ENCODE results near the gene THTPA.

The THTPA gene

GRCh38 chr14:23555882-23556699 is at the start of gene THTPA:
THTPA (plus strand) TSS chr14:23556271; CDS start chr14:23556758, 487 bp downstream.
- DNase-seq: peak; percentile 96

GRCh38 chr14:23512156-23512555 is 43.9 kb upstream of the THTPA start:
- DNase-seq: peak; percentile 61

- peak; percentile 37 for DNase-seq
Measured at GRCh38 chr14:23513005-23513817, 42.9 kb upstream of the THTPA start.

GRCh38 chr14:23513818-23514643 is 42.0 kb upstream of the THTPA start:
- DNase-seq: peak; percentile 38

GRCh38 chr14:23514644-23514957 is 41.5 kb upstream of the THTPA start:
- DNase-seq: no peak

GRCh38 chr14:23517650-23518326 is 38.3 kb upstream of the THTPA start:
- DNase-seq: no peak

GRCh38 chr14:23518709-23519108 is 37.4 kb upstream of the THTPA start:
- DNase-seq: no peak

- DNase-seq: no peak
Measured at GRCh38 chr14:23520899-23521533, 35.1 kb upstream of the THTPA start.

- no peak for DNase-seq
Measured at GRCh38 chr14:23521785-23522640, 34.1 kb upstream of the THTPA start.

GRCh38 chr14:23522643-23523198 is 33.4 kb upstream of the THTPA start:
- DNase-seq: no peak

GRCh38 chr14:23523229-23524016 is 32.6 kb upstream of the THTPA start:
- no peak for DNase-seq

- no peak for DNase-seq
Measured at GRCh38 chr14:23524954-23525353, 31.1 kb upstream of the THTPA start.

GRCh38 chr14:23525611-23526010 is 30.5 kb upstream of the THTPA start:
- no peak for DNase-seq

GRCh38 chr14:23528555-23528954 is 27.5 kb upstream of the THTPA start:
- DNase-seq: no peak

GRCh38 chr14:23529016-23529415 is 27.1 kb upstream of the THTPA start:
- no peak for DNase-seq

- no peak for DNase-seq
Measured at GRCh38 chr14:23530375-23531055, 25.6 kb upstream of the THTPA start.

- no peak for DNase-seq
Measured at GRCh38 chr14:23531391-23531790, 24.7 kb upstream of the THTPA start.

- DNase-seq: no peak
Measured at GRCh38 chr14:23532658-23533057, 23.4 kb upstream of the THTPA start.

Measured in activated CD8-positive, alpha-beta memory T cell treated with anti-CD3 and anti-CD28 coated beads for 24 hours (primary cell).